Calu3 (cell line): ENCODE measurements around the gene PRPF6. TPM values are rescaled to one million over a fixed set of nuclear protein-coding genes. Genes with fewer than 3 reads are reported as not detected.

Experiments used
- BruUV-seq: library from RNA; stranded (reverse); fragments of 400-500 nt; replicated peaks from 2 replicates; lab custom pipeline; 2021; lab: Mats Ljungman, UMichigan
- CTCF ChIA-PET: fragments of 300-600 bp; sonication (Branson Sonifier 250); formaldehyde crosslinking; loops from one replicate; lab custom pipeline; 2022; ENCODE audit warnings: antibody characterized with exemption; lab: Charles Lee
- DNase-seq: peaks from one replicate; pipeline ENCODE4 v3.0.0; 2022
- H3K27ac Mint-ChIP-seq: one replicate; pipeline ENCODE4 v1.8.0; 2022; ENCODE audit warnings: mixed read lengths; ENCODE audit not compliant: unreplicated experiment
- H3K27me3 Mint-ChIP-seq: one replicate; pipeline ENCODE4 v1.8.0; 2022; ENCODE audit warnings: mixed read lengths; ENCODE audit not compliant: unreplicated experiment
- H3K36me3 Mint-ChIP-seq: one replicate; pipeline ENCODE4 v1.8.0; 2022; ENCODE audit warnings: mild to moderate bottlenecking, moderate library complexity, mixed read lengths; ENCODE audit not compliant: insufficient read depth, unreplicated experiment
- H3K4me1 Mint-ChIP-seq: one replicate; pipeline ENCODE4 v1.8.0; 2022; ENCODE audit warnings: mild to moderate bottlenecking, low read depth, mixed read lengths; ENCODE audit not compliant: unreplicated experiment
- H3K4me3 Mint-ChIP-seq: one replicate; pipeline ENCODE4 v1.8.0; 2022; ENCODE audit warnings: mild to moderate bottlenecking, low read depth, moderate library complexity, mixed read lengths; ENCODE audit not compliant: unreplicated experiment
- H3K9me3 Mint-ChIP-seq: one replicate; pipeline ENCODE4 v1.8.0; 2022; ENCODE audit warnings: low read depth, mixed read lengths; ENCODE audit not compliant: unreplicated experiment
- intact Hi-C: fragments of 100-400 bp; cut with micrococcal nuclease; formaldehyde crosslinking; loops from one replicate; pipeline ENCODE4 v1.10.0; 2022; ENCODE audit not compliant: unreplicated experiment
- total RNA-seq: library from RNA; stranded (reverse); gene quantifications from 2 replicates; pipeline ENCODE4 v1.2.3, GENCODE V29; 2022
- TF ChIP-seq, protein P1 (sequence below): fragments of 200-600 bp; IDR thresholded peaks from one replicate; pipeline ENCODE4 v1.8.0; 2022; ENCODE audit warnings: antibody characterized with exemption; ENCODE audit not compliant: unreplicated experiment

Gene PRPF6
- total RNA-seq, 1 experiment from 2014 or later = 113 TPM

DNA sequence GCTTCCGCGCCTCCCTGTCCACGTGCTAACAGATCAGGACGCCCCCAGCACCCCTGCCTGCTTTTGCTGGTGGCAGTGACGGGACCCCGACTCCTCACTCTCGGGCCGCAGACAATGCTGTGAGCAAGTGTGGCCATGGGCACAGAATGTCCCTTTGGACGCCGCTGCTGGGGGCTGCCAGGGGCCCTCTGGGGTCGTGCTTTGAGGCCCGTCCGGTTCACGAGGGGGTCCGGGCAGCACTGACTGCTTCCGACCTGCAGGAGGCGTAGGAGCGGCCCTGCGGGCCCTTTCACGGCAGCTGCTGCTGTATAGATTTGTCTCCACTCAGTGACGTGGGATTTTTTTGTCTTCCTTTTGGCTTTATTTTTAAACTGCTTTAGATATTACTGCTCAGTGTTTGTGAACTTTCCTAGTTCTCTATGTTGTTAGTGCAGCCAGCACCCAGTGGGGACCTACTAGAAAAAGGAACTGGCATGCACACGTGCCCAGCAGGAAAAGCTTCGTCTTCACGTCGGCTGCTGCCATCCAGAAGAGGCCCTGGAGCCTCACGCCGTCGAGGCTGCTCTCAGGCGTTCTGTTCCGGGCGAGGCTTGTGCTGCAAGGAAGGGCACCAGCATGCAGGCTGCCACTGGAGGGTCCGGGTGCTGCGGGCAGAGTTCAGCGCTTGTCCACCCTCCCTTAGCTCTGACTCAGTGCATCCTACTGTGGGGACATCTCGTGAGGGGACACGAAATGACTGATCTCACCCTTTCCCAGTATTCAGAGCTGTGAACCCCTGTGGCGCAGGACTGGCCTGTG is 46.5 kb upstream of the PRPF6 start:
- no peaks in the 10 kb centered on the region for H3K27me3 Mint-ChIP-seq
- H3K4me3 Mint-ChIP-seq = no peak overlapping the region
- no TSS peak for BruUV-seq
- H3K9me3 Mint-ChIP-seq = no peaks in the 10 kb centered on the region
- no peaks in the 10 kb centered on the region for H3K4me1 Mint-ChIP-seq
- H3K36me3 Mint-ChIP-seq = peaks cover 78% of the 10 kb centered on the region
- no peak overlapping the region for H3K27ac Mint-ChIP-seq
- TF ChIP-seq, protein P1, sequence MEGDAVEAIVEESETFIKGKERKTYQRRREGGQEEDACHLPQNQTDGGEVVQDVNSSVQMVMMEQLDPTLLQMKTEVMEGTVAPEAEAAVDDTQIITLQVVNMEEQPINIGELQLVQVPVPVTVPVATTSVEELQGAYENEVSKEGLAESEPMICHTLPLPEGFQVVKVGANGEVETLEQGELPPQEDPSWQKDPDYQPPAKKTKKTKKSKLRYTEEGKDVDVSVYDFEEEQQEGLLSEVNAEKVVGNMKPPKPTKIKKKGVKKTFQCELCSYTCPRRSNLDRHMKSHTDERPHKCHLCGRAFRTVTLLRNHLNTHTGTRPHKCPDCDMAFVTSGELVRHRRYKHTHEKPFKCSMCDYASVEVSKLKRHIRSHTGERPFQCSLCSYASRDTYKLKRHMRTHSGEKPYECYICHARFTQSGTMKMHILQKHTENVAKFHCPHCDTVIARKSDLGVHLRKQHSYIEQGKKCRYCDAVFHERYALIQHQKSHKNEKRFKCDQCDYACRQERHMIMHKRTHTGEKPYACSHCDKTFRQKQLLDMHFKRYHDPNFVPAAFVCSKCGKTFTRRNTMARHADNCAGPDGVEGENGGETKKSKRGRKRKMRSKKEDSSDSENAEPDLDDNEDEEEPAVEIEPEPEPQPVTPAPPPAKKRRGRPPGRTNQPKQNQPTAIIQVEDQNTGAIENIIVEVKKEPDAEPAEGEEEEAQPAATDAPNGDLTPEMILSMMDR = no peak
- CTCF ChIA-PET = no interaction called here
- no peak for DNase-seq
- intact Hi-C loops = no loop called here

DNA sequence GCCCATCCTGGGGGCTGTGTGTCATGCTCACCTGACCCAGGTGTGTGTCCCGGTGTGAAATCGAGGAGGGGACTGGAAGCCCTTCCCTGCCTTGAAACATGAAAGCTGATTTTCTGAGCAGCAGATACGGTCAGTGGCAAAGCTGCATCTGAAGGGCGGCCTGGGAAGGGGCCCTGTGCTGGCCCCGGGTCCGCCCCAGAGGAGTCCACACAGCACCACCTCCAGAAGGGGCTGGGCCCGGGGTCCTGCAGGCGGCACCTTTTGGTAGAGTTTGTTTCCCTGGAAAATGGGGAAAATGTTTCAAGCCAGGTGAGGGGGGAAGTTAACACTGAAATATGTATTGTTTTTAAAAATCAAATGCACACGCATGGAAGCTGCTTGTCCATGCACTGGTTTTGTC is 45.5 kb upstream of the PRPF6 start:
- BruUV-seq = no TSS peak
- Mint-ChIP-seq H3K36me3 (peaks cover 79% of the 10 kb centered on the region), H3K27me3 (no peaks in the 10 kb centered on the region), H3K27ac (no peak overlapping the region), H3K9me3 (no peaks in the 10 kb centered on the region), H3K4me1 (no peaks in the 10 kb centered on the region), H3K4me3 (no peak overlapping the region)
- intact Hi-C loops = no loop called here
- CTCF ChIA-PET = no interaction called here
- no peak for DNase-seq
- TF ChIP-seq, protein P1 = no peak

DNA sequence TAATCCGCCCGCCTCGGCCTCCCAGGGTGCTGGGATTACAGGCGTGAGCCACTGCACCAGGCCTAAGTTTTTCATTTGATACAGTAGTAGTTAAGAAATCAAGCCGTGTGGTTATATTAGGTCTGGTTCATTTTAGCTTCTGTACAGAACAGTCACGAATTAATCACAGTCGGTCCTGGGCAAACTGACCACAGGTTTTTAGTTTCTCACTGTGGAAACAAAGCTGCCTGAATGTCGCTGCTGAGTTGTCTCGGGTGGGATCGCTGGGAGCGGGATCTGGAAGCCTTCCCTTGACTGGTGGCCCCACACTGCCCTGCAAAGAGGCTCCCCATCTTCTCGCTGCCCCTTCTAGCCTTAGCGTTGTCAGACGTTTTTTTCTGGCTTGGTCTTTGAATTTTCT is 43.3 kb upstream of the PRPF6 start:
- intact Hi-C loops = no loop called here

GRCh38 chr20:63939061-63939935 is 41.6 kb upstream of the PRPF6 start:
- TF ChIP-seq, protein P1 = no peak
- no peak overlapping the region for H3K27ac Mint-ChIP-seq
- no peaks in the 10 kb centered on the region for H3K4me1 Mint-ChIP-seq
- no peak overlapping the region for H3K4me3 Mint-ChIP-seq
- DNase-seq = no peak
- CTCF ChIA-PET = interaction anchor here (0.8 kb wide), 1 partner anchor 18 kb away, joined by 4 read pairs; no protein-coding TSS in a partner anchor
- H3K9me3 Mint-ChIP-seq = no peaks in the 10 kb centered on the region
- no peaks in the 10 kb centered on the region for H3K27me3 Mint-ChIP-seq
- intact Hi-C loops = no loop called here
- BruUV-seq = no TSS peak
- H3K36me3 Mint-ChIP-seq = peaks cover 90% of the 10 kb centered on the region

More for the DNA sequence above, 43.3 kb upstream of the PRPF6 start:
- Mint-ChIP-seq H3K9me3 (no peaks in the 10 kb centered on the region), H3K4me1 (no peaks in the 10 kb centered on the region), H3K4me3 (no peak overlapping the region), H3K27me3 (no peaks in the 10 kb centered on the region), H3K36me3 (peaks cover 79% of the 10 kb centered on the region), H3K27ac (no peak overlapping the region)
- BruUV-seq = no TSS peak
- CTCF ChIA-PET = interaction anchor here (0.7 kb wide), 1 partner anchor 1969 kb away, joined by 4 read pairs; no protein-coding TSS in a partner anchor
- no peak for DNase-seq
- TF ChIP-seq, protein P1 = no peak
